ENCODE measurements around the gene TLX2. TPM values are rescaled to one million over a fixed set of nuclear protein-coding genes. Genes with fewer than 3 reads are reported as not detected.

Gene TLX2
- total and polyA plus RNA-seq, 2 of the 13 experiments (the other 11 are each of a cell fraction or from before 2014, with no cell fraction given), result 0.05 to 0.20 TPM

DNA sequence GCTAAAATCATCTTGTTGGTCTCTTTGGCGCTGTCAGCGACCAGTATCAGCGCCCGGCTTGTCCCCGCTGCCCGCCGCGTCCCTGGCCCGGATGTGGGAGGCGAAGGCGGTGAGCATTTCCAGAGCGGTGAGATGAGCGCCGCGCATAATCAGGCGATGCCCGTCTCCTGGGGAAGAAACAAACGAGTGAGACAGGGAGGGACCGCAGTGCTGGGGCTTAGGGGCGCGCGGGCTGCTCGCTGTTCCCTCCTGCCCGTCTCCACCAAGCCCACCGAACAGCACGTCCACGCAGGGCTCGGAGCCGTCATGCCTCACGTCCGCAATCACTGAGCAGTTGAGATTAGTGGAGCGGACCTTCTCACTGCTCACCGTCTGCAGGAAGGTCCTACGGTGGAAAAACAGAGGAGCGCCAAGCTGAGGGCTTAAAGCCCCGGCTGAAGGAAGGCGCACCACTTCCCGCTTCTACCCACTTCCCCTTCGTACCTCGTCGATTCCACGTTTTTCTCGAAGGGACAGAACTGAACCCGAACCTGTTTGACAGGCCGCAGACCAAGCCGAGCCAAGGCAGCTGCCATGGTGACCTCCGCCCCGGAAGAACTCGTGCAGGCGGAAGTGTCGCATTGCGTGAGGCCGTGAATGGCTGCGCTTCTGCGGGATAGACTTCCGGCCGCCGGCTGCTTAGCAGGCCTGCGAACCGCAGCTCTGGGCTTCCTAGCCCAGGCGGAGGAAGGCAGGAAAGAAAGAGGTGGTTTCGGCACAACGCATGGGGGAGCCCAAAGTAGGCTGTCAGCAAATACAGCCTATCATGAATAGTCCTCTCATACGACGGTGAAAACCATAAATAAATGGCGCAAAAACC, 41.9 kb upstream of the TLX2 start, which contains the start of gene MRPL53 (continued):
- TF ChIP-seq ERF (CRISPR knock-in tag; IDR thresholded peaks at IDR 0.05) (peak; percentile 98; the same call in 1 of the 2 replicates), ELF3 (CRISPR knock-in tag; IDR thresholded peaks at IDR 0.05) (peak; percentile 85), SMYD3 (CRISPR knock-in tag; IDR thresholded peaks at IDR 0.05) (no peak; the same call in none of the 2 replicates), PLRG1 (conservative IDR thresholded peaks at IDR 0.05) (no peak), MEIS1 (CRISPR knock-in tag; IDR thresholded peaks at IDR 0.05; ENCODE audit: borderline replicate concordance) (0 out of 2 replicates have a peak, but pooled peaks have one; percentile 95), ZBTB38 (CRISPR knock-in tag; IDR thresholded peaks at IDR 0.05) (peak; percentile 90), XBP1 (CRISPR knock-in tag; IDR thresholded peaks at IDR 0.05) (no peak; the same call in 1 of the 2 replicates), ZNF20 (CRISPR knock-in tag; IDR thresholded peaks at IDR 0.05) (peak; percentile 27; the same call in 1 of the 2 replicates), TGIF2 (CRISPR knock-in tag; IDR thresholded peaks at IDR 0.05) (peak; percentile 94), HES4 (CRISPR knock-in tag; IDR thresholded peaks at IDR 0.05; ENCODE audit: borderline replicate concordance) (no peak; the same call in none of the 2 replicates), KDM2A (CRISPR knock-in tag; IDR thresholded peaks at IDR 0.05; ENCODE audit: borderline replicate concordance, low read depth) (peak; percentile 100), RBAK (CRISPR knock-in tag; IDR thresholded peaks at IDR 0.05) (0 out of 2 replicates have a peak, but pooled peaks have one; percentile 54), DNMT3B (CRISPR knock-in tag; conservative IDR thresholded peaks at IDR 0.05) (peak; percentile 25; the same call in 1 of the 2 replicates), EEA1 (CRISPR knock-in tag; IDR thresholded peaks at IDR 0.05; ENCODE audit: borderline replicate concordance) (peak; percentile 81; the same call in 1 of the 2 replicates), ZBTB1 (CRISPR knock-in tag; IDR thresholded peaks at IDR 0.05; ENCODE audit: borderline replicate concordance) (no peak; the same call in 1 of the 2 replicates), SRSF9 (IDR thresholded peaks at IDR 0.05; ENCODE audit: borderline replicate concordance, insufficient read depth, low read depth, low read length, poor library complexity, severe bottlenecking) (no peak), ZNF605 (CRISPR knock-in tag; IDR thresholded peaks at IDR 0.05) (peak; percentile 98), ZNF75D (CRISPR knock-in tag; IDR thresholded peaks at IDR 0.05; ENCODE audit: borderline replicate concordance) (no peak), ZNF530 (CRISPR knock-in tag; IDR thresholded peaks at IDR 0.05; ENCODE audit: low read depth) (no peak), ZFY (CRISPR knock-in tag; IDR thresholded peaks at IDR 0.05) (peak; percentile 99)
- TF ChIP-seq, protein P1, sequence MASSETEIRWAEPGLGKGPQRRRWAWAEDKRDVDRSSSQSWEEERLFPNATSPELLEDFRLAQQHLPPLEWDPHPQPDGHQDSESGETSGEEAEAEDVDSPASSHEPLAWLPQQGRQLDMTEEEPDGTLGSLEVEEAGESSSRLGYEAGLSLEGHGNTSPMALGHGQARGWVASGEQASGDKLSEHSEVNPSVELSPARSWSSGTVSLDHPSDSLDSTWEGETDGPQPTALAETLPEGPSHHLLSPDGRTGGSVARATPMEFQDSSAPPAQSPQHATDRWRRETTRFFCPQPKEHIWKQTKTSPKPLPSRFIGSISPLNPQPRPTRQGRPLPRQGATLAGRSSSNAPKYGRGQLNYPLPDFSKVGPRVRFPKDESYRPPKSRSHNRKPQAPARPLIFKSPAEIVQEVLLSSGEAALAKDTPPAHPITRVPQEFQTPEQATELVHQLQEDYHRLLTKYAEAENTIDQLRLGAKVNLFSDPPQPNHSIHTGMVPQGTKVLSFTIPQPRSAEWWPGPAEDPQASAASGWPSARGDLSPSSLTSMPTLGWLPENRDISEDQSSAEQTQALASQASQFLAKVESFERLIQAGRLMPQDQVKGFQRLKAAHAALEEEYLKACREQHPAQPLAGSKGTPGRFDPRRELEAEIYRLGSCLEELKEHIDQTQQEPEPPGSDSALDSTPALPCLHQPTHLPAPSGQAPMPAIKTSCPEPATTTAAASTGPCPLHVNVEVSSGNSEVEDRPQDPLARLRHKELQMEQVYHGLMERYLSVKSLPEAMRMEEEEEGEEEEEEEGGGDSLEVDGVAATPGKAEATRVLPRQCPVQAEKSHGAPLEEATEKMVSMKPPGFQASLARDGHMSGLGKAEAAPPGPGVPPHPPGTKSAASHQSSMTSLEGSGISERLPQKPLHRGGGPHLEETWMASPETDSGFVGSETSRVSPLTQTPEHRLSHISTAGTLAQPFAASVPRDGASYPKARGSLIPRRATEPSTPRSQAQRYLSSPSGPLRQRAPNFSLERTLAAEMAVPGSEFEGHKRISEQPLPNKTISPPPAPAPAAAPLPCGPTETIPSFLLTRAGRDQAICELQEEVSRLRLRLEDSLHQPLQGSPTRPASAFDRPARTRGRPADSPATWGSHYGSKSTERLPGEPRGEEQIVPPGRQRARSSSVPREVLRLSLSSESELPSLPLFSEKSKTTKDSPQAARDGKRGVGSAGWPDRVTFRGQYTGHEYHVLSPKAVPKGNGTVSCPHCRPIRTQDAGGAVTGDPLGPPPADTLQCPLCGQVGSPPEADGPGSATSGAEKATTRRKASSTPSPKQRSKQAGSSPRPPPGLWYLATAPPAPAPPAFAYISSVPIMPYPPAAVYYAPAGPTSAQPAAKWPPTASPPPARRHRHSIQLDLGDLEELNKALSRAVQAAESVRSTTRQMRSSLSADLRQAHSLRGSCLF (CRISPR knock-in tag; IDR thresholded peaks at IDR 0.05; ENCODE audit: borderline replicate concordance), result peak; percentile 39; the same call in 1 of the 2 replicates
- TF ChIP-seq, protein P2, sequence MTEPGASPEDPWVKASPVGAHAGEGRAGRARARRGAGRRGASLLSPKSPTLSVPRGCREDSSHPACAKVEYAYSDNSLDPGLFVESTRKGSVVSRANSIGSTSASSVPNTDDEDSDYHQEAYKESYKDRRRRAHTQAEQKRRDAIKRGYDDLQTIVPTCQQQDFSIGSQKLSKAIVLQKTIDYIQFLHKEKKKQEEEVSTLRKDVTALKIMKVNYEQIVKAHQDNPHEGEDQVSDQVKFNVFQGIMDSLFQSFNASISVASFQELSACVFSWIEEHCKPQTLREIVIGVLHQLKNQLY (CRISPR knock-in tag; IDR thresholded peaks at IDR 0.05), result no peak; the same call in none of the 2 replicates
- TF ChIP-seq, protein P3, sequence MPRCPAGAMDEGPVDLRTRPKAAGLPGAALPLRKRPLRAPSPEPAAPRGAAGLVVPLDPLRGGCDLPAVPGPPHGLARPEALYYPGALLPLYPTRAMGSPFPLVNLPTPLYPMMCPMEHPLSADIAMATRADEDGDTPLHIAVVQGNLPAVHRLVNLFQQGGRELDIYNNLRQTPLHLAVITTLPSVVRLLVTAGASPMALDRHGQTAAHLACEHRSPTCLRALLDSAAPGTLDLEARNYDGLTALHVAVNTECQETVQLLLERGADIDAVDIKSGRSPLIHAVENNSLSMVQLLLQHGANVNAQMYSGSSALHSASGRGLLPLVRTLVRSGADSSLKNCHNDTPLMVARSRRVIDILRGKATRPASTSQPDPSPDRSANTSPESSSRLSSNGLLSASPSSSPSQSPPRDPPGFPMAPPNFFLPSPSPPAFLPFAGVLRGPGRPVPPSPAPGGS (CRISPR knock-in tag; IDR thresholded peaks at IDR 0.05), result peak; percentile 95; the same call in 1 of the 2 replicates

All from HepG2 (cell line).